GM19043 (cell line): Measurements from ENCODE around the gene RAB10.
"Not testable (repeated sequence)": the region's sequence is repeated elsewhere in the genome, so short reads cannot be mapped to it uniquely, and the experiment has no call there.

Experiments used
- ATAC-seq: cut with Tn5 transposase; IDR thresholded peaks from one replicate; pipeline ENCODE4 v1.9.1; 2021; ENCODE audit warnings: low read depth; ENCODE audit not compliant: unreplicated experiment

RAB10 gene

DNA sequence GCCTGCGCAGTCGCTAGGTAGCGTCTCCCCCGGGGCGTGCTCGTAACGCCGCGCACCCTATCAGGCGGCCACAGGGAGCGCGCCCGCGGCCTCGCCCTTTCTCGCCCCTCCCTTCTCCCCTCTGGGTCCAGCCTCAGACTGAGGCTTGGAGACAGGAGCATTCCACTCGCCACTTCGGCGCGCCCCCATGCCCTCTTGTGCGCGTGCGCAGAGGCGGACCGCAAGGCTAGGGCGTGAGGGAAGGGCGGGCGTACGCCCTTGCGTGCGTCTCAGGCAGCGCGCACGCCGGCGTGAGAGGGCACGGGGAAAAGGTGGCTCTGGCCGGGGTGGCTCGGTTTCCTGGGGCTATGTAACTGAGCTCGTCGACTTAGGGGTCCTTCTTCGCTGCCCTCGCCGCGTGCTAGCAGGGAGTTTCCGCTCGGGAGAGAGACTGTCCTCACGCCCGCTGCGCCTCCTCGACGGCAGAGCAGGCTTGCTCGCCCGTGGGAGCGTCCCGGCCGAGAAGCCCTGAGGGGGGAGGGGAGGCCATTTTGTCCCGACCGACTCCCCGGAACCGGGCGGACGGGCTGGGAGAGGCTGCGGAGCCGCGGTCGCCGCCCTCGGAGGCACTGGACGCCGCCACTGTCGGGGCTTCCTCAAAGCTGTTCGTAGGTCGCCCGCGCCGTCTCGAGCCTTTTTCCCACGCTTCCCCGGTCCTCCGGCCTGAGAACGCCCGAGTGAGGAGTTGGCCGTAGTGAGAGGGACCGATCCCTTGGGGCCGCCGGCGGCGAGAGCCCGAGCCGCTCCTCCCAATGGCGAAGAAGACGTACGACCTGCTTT is at the start of gene RAB10:
RAB10 (plus strand) TSS at position 267 of the 819 bp plus-strand sequence; CDS start at position 792, 525 bp downstream.
- peak; percentile 81 for ATAC-seq

GRCh38 chr2:25988134-25988533 is 45.8 kb upstream of the RAB10 start:
- ATAC-seq, result no peak

- no peak for ATAC-seq
Measured at GRCh38 chr2:25989154-25989553, 44.7 kb upstream of the RAB10 start.

DNA sequence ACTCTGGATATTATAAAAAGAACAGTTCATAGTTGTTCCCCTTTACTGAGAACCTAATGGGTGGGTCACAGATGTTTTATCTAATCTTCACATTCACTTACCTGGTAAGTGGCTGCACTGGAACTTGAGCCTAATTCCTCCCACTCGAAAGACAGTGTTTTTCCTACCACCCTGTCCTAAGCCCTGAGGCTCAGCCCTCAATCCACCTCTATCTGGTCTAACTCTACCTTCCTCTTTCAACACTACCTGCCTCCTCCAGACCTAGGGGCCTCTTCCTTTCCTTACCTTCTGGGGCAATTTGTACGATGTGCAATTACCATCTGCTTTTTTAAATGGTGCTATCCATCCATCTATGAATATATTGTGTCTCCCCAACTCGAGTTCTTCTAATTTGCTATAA is 41.9 kb upstream of the RAB10 start:
- ATAC-seq, result no peak

DNA sequence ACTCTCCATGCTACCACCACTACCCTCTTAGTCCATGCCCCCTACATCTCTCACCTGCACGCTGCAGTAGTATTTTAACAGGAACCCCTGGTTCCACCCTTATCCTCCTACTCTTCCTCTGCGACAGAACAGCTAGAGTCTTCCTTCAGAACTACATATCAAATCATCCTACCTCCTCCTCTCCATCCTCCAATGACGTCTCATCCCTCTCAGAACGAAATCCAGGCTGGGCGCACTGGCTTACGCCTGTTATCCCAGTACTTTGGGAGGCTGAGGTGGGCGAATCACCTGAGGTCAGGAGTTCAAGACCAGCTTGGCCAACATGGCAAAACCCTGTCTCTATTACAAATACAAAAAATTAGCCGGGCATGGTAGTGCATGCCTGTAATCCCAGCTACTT is 41.3 kb upstream of the RAB10 start:
- no peak for ATAC-seq

- ATAC-seq, result no peak
Measured at GRCh38 chr2:25993049-25993448, 40.8 kb upstream of the RAB10 start.

GRCh38 chr2:25994509-25994908 is 39.4 kb upstream of the RAB10 start:
- ATAC-seq, result no peak

- no peak for ATAC-seq
Measured at GRCh38 chr2:25996844-25997243, 37.0 kb upstream of the RAB10 start.

DNA sequence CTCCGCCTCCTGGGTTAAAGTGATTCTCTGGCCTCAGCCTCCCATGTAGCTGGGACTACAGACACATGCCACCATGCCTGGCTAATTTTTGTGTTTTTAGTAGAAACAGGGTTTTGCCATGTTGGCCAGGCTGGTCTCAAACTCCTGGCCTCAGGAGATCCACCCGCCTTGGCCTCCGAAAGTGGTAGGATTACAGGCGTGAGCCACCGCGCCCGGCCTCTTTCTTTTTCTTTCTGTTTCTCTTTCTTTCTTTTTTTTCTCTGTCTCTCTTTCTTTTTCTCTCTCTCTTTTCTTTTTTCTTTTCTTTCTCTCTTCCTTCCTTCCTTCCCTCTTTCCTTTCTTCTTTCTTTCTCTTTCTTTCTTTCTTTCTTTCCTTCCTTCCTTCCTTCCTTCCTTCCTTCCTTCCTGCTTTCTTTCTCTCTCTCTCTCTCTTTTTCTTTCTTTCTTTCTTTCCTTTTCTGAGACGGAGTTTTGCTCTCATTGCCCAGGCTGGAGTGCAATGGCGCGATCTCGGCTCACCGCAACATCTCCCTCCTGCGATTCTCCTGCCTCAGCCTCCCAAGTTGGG is 35.0 kb upstream of the RAB10 start:
- ATAC-seq, result not testable (repeated sequence)

GRCh38 chr2:25999406-25999805 is 34.5 kb upstream of the RAB10 start:
- ATAC-seq, result not testable (repeated sequence)

DNA sequence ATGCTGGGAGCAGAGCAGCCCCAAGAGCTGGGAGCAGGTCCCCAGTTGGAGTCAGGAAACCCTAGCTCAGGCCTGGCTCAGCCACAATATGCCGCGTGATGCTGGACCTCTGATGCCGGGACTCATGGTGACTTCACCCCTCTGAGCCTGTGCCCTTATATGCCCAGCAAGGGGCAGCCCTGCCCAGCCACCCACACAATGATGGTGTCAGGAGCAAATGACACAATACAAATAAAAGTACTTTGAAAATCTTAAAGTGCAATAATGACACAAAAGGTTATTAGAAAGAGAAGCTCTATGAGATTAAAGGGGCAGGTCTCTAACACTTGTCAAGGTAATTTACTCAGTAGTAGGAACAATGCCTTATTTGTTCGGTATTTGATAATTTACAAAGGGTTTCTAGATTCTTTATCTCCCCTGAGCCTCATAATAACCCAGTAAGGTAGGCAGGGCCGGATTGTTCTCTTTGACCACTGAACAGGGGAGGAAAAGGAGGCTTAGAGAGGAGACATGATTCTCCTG is 33.3 kb upstream of the RAB10 start:
- ATAC-seq, result no peak

- no peak for ATAC-seq
Measured at GRCh38 chr2:26001743-26002351, 32.0 kb upstream of the RAB10 start.

- ATAC-seq, result no peak
Measured at GRCh38 chr2:26002632-26003310, 31.1 kb upstream of the RAB10 start.

- no peak for ATAC-seq
Measured at GRCh38 chr2:26008095-26008494, 25.8 kb upstream of the RAB10 start.

DNA sequence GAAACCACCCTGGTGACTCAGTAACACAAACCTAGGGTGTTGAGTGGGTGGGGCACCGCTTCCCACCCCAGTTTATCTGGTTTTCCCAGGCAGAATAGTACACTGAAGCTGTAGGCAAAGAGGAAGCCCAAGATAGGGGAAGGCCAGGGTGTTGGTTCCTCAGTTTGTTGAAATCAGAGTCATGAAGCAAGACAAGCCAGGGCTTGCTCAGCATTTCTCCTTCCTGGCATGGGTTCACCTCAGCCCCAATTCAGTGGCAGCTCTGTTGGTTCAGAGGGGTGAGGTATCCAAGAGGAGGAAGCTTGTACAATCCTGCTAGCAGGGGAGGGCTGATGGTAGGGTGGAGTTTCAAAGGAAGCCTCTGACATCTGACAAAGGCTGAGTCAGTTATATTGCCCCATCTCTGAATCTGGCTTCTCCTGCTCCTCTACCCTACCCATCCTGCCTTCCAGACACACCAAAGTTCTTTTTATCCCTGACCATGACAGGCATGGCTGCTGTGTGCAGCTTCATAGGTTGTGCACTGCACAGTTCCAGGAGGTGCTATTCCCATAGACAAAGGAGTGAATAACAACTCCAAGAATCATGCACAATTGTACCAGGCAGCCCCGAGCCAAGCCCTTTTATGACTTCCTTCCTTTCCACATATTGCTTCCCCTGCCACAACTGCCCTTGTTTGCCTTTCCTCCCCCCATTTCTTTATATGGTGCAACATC is 24.9 kb upstream of the RAB10 start:
- no peak for ATAC-seq

DNA sequence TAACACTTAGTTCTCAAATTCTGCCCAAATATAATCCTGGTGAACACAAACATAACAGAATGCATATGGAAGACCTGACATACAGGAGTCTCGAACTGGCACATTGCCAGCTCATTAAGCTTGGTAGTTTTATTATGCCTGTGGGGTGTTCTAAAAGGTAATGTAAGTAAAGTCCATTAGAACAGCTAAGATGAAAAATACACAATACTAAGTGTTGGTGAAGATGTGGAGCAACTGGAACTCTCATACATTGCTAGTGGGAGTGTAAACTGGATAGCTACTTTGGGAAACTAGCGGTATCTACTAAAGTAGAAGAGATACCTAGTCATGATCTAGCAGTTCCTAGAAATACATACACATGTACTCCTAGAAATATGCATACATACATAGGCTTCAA is 24.3 kb upstream of the RAB10 start:
- ATAC-seq, result no peak

DNA sequence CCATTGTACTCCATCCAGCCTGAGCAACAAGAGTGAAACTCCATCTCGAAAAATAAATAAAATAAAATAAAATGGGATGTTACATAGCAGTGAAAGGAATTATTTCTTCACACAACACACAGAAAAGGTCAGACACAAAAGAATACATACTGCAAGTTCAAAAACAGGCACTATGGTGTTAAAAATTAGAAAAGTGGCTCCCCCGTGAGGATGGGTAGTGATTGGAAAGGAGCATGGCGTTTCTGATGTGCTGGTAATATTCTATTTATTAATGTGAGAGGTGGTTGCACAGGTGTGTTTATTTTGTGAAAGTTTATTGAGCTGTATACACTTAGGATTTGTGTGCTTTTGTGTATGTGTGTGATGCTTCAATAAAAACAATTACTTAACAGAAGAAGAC is 22.9 kb upstream of the RAB10 start:
- ATAC-seq, result no peak

DNA sequence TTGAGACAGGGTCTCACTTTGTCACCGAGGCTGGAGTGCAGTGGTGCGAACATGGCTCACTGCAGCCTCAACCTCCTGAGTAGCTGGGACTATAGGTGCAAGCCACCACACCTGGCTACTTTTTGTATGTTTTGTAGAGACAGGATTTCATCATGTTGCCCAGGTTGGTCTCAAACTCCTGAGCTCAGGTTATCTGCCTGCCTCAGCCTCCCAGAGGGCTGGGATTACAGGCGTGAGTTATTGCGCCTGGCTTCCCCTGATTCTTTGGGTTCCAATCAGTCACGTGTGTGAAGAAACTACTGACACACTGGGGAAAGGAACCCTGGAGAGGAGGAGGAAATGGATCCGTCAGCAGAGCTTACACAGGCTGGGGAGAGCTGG is 22.3 kb upstream of the RAB10 start:
- ATAC-seq, result no peak

DNA sequence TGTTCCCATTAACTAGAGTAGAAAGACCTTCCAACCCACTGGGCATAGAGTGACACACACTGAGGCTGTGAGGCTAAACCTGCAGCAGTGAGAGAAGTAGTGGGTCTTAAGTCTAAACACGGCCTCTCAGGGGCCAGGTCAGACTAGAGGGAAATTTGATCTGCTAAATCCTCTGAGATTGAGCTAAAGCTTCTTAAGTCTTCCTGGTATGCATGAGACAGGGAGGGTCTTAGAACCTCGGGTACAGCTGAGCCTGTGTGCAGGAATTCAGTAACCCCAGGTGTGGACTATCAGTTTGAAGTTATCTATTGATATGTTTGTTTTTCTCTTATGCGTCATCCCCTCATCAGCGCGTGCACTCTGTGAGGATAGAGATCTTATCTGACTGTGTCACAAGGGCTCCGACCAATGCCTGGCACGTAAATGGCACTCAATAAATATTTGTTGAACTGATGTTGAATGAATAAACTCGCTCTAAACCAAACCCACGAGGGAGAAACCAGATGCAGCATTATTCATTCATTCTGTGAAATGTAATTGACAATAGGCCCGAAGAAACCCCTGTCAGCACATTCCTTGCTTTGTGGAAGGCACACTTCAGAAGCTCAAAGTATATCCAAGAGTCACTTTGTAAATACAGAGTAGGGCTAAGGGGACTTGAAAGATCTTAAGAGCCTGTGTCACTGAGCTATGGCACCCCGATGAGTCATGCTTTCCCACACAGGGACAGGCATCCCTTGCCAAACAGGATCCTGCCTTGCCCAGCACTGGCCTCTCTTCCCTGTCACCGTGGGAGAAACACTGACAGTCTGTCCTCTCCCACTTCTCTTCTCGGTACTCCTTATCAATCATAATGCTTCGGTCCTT is 21.7 kb upstream of the RAB10 start:
- no peak for ATAC-seq

DNA sequence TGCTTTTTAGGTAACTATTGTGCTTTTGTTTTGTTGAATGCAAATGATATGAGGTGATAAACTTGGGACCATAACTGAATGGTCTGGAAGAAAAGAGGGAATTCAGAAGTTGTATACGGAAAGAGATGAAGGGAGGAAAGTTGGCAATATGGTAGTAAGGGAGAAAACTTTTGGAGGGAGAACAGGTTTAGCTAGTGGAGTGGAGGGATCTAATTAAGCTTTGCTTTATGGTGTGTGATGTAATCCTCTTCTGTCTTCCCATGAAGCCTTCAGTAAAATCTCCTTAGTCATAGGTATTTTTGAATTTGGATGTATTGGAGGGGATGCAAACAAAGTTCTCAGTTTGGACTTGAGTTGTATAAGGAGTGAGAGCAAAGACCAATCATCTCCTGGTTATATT is 20.2 kb upstream of the RAB10 start:
- ATAC-seq, result no peak
